IPS-15b (cell line): ENCODE results near the gene IP6K1.
"Not testable (repeated sequence)": the region's sequence is repeated elsewhere in the genome, so short reads cannot be mapped to it uniquely, and the experiment has no call there.

Experiments used
- H3K27me3 ChIP-seq: one replicate; pipeline ENCODE4 v1.6.1; 2013; ENCODE audit warnings: low read length; ENCODE audit not compliant: control insufficient read depth, insufficient read depth
- H3K36me3 ChIP-seq: one replicate; pipeline ENCODE4 v1.6.1; 2013; ENCODE audit warnings: low read length; ENCODE audit not compliant: control insufficient read depth, insufficient read depth
- H3K4me1 ChIP-seq: one replicate; pipeline ENCODE4 v1.6.1; 2013; ENCODE audit warnings: mild to moderate bottlenecking, low read length; ENCODE audit not compliant: control insufficient read depth, insufficient read depth
- H3K4me3 ChIP-seq: one replicate; pipeline ENCODE4 v1.5.1; 2013; ENCODE audit warnings: low read depth, low read length
- H3K9ac ChIP-seq: one replicate; pipeline ENCODE4 v1.6.1; 2013; ENCODE audit warnings: low read depth, mild to moderate bottlenecking, low read length
- H3K9me3 ChIP-seq: one replicate; pipeline ENCODE4 v1.6.1; 2013; ENCODE audit warnings: mild to moderate bottlenecking, low read length; ENCODE audit not compliant: control insufficient read depth, insufficient read depth

The IP6K1 gene

GRCh38 chr3:49779358-49780079 is 6.8 kb downstream of the IP6K1 start:
- Histone ChIP-seq H3K4me1 (no peaks in the 10 kb centered on the region), H3K36me3 (peaks cover 3% of the 10 kb centered on the region), H3K9me3 (no peaks in the 10 kb centered on the region)

GRCh38 chr3:49776101-49776500 is 10.2 kb downstream of the IP6K1 start:
- not testable (repeated sequence) for H3K9me3 ChIP-seq, H3K36me3 ChIP-seq, H3K27me3 ChIP-seq, H3K4me3 ChIP-seq, H3K9ac ChIP-seq, H3K4me1 ChIP-seq

More at GRCh38 chr3:49779358-49780079, 6.8 kb downstream of the IP6K1 start:
- Histone ChIP-seq H3K4me3 (no peak overlapping the region), H3K27me3 (no peaks in the 10 kb centered on the region), H3K9ac (no peak overlapping the region)

GRCh38 chr3:49775538-49775937 is 10.8 kb downstream of the IP6K1 start:
- no peak overlapping the region for H3K4me3 ChIP-seq
- no peaks in the 10 kb centered on the region for H3K36me3 ChIP-seq

GRCh38 chr3:49772703-49773102 is 13.6 kb downstream of the IP6K1 start:
- H3K9me3 ChIP-seq: no peaks in the 10 kb centered on the region
- no peak overlapping the region for H3K4me3 ChIP-seq
- no peaks in the 10 kb centered on the region for H3K36me3 ChIP-seq

More at GRCh38 chr3:49775538-49775937, 10.8 kb downstream of the IP6K1 start:
- H3K9ac ChIP-seq: no peak overlapping the region
- H3K9me3 ChIP-seq: no peaks in the 10 kb centered on the region
- no peaks in the 10 kb centered on the region for H3K27me3 ChIP-seq
- H3K4me1 ChIP-seq: no peaks in the 10 kb centered on the region

GRCh38 chr3:49771340-49771938 is 14.9 kb downstream of the IP6K1 start:
- no peaks in the 10 kb centered on the region for H3K36me3 ChIP-seq
- no peaks in the 10 kb centered on the region for H3K9me3 ChIP-seq
- H3K4me1 ChIP-seq: no peaks in the 10 kb centered on the region
- no peak overlapping the region for H3K9ac ChIP-seq
- H3K4me3 ChIP-seq: no peak overlapping the region
- no peaks in the 10 kb centered on the region for H3K27me3 ChIP-seq

More at GRCh38 chr3:49772703-49773102, 13.6 kb downstream of the IP6K1 start:
- Histone ChIP-seq H3K4me1 (no peaks in the 10 kb centered on the region), H3K9ac (no peak overlapping the region), H3K27me3 (no peaks in the 10 kb centered on the region)

- H3K9ac ChIP-seq: no peak overlapping the region
- no peaks in the 10 kb centered on the region for H3K9me3 ChIP-seq
- no peaks in the 10 kb centered on the region for H3K27me3 ChIP-seq
- no peaks in the 10 kb centered on the region for H3K4me1 ChIP-seq
- no peaks in the 10 kb centered on the region for H3K36me3 ChIP-seq
- no peak overlapping the region for H3K4me3 ChIP-seq
These were observed 16.4 kb downstream of the IP6K1 start for GRCh38 chr3:49769926-49770325.

- H3K9ac ChIP-seq: no peak overlapping the region
- H3K4me1 ChIP-seq: no peaks in the 10 kb centered on the region
- H3K36me3 ChIP-seq: no peaks in the 10 kb centered on the region
- H3K9me3 ChIP-seq: no peaks in the 10 kb centered on the region
- no peaks in the 10 kb centered on the region for H3K27me3 ChIP-seq
- no peak overlapping the region for H3K4me3 ChIP-seq
These were observed 16.9 kb downstream of the IP6K1 start for GRCh38 chr3:49769286-49769915.

GRCh38 chr3:49763981-49764380 is 22.4 kb downstream of the IP6K1 start:
- no peaks in the 10 kb centered on the region for H3K27me3 ChIP-seq
- no peaks in the 10 kb centered on the region for H3K4me1 ChIP-seq
- H3K4me3 ChIP-seq: no peak overlapping the region
- no peaks in the 10 kb centered on the region for H3K36me3 ChIP-seq
- no peaks in the 10 kb centered on the region for H3K9me3 ChIP-seq
- H3K9ac ChIP-seq: no peak overlapping the region

- Histone ChIP-seq H3K36me3 (no peaks in the 10 kb centered on the region), H3K4me1 (no peaks in the 10 kb centered on the region), H3K4me3 (no peak overlapping the region)
These were observed 24.7 kb downstream of the IP6K1 start for GRCh38 chr3:49761661-49762060.

GRCh38 chr3:49759226-49759625 is 27.1 kb downstream of the IP6K1 start:
- Histone ChIP-seq H3K9me3 (no peaks in the 10 kb centered on the region), H3K4me1 (no peaks in the 10 kb centered on the region), H3K27me3 (no peaks in the 10 kb centered on the region), H3K9ac (no peak overlapping the region), H3K4me3 (no peak overlapping the region), H3K36me3 (no peaks in the 10 kb centered on the region)

More at GRCh38 chr3:49761661-49762060, 24.7 kb downstream of the IP6K1 start:
- no peaks in the 10 kb centered on the region for H3K9me3 ChIP-seq
- H3K27me3 ChIP-seq: no peaks in the 10 kb centered on the region
- H3K9ac ChIP-seq: no peak overlapping the region

- no peaks in the 10 kb centered on the region for H3K9me3 ChIP-seq
- H3K4me3 ChIP-seq: no peak overlapping the region
- no peaks in the 10 kb centered on the region for H3K4me1 ChIP-seq
- no peaks in the 10 kb centered on the region for H3K36me3 ChIP-seq
- H3K27me3 ChIP-seq: no peaks in the 10 kb centered on the region
- no peak overlapping the region for H3K9ac ChIP-seq
These were observed 29.1 kb downstream of the IP6K1 start for GRCh38 chr3:49757197-49757596.

- H3K4me1 ChIP-seq: no peaks in the 10 kb centered on the region
- no peak overlapping the region for H3K4me3 ChIP-seq
- H3K9me3 ChIP-seq: no peaks in the 10 kb centered on the region
- H3K9ac ChIP-seq: no peak overlapping the region
- H3K27me3 ChIP-seq: no peaks in the 10 kb centered on the region
- no peaks in the 10 kb centered on the region for H3K36me3 ChIP-seq
These were observed 30.3 kb downstream of the IP6K1 start for GRCh38 chr3:49756036-49756435.
